Neural progenitor cell (in vitro differentiated cells): Measurements from ENCODE around the gene SLC16A9.
"Not testable (repeated sequence)": the region's sequence is repeated elsewhere in the genome, so short reads cannot be mapped to it uniquely, and the experiment has no call there.

ENCODE experiments used
- CTCF ChIP-seq: fragments of 200-600 bp; sonication (generic); IDR thresholded peaks from 2 replicates; pipeline ENCODE4 v1.5.1; 2017; ENCODE audit warnings: antibody characterized with exemption, mild to moderate bottlenecking
- EZH2 ChIP-seq: fragments of 200-600 bp; sonication (generic); IDR thresholded peaks from 2 replicates; pipeline ENCODE4 v1.6.1; 2017; ENCODE audit warnings: antibody characterized with exemption, mild to moderate bottlenecking, moderate library complexity

- not testable (repeated sequence) for TF ChIP-seq CTCF, EZH2
These were observed 68.0 kb downstream of the SLC16A9 start for GRCh38 chr10:59641688-59642087.
